ENCODE data around the gene PRICKLE4. TPM values are rescaled to one million over a fixed set of nuclear protein-coding genes. Genes with fewer than 3 reads are reported as not detected.

The PRICKLE4 gene, protein sequence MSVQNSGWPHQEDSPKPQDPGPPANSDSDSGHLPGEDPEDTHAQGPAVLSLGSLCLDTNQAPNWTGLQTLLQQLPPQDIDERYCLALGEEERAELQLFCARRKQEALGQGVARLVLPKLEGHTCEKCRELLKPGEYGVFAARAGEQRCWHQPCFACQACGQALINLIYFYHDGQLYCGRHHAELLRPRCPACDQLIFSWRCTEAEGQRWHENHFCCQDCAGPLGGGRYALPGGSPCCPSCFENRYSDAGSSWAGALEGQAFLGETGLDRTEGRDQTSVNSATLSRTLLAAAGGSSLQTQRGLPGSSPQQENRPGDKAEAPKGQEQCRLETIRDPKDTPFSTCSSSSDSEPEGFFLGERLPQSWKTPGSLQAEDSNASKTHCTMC
- total RNA-seq, result 0.65 TPM in 1 of 2 replicates, not detected in the other

DNA sequence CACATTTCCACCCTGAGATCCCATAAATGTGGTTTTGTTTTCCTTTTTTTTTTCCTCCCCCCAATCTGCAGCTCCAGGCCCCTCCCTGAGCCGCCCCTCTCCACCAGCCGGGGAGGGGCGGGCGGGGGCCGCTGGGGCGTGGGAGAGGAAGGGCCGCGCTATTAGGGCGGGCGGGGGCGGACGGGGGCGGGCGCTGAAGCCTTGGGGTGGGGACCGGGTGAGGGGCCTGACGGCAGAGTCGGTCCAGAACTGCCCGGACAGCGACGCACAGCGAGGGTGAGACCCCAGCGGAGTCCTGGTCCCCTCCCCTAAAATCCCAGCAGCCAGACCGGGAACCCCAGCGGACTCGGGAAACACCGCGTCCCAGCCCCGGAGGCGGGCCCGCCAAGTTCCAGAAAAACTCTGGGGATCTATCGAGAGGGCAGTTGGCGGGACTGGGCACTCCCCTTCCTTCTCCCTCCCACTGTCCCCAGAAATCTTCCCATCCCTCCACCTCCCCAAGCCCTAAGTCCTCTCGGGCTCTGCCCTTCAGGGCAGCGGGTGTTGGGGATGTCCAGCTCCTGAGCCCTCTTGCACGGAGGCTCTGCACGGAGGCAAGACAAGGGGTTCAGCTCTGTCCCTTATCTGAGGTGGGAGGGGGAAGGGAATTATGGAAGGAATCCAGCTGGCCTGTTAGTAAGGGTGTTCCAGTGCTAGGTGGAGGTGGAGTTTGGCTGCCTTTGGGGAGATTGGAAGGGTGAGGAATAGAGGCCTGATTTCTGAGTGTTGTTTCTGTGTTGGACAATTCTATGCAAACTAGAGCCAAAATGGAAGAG lies at the start of gene PRICKLE4:
TSS of gene PRICKLE4 (plus strand) at position 232 of the 815 bp plus-strand sequence. CDS start 2,692 bp downstream, outside the sequence.

DNA sequence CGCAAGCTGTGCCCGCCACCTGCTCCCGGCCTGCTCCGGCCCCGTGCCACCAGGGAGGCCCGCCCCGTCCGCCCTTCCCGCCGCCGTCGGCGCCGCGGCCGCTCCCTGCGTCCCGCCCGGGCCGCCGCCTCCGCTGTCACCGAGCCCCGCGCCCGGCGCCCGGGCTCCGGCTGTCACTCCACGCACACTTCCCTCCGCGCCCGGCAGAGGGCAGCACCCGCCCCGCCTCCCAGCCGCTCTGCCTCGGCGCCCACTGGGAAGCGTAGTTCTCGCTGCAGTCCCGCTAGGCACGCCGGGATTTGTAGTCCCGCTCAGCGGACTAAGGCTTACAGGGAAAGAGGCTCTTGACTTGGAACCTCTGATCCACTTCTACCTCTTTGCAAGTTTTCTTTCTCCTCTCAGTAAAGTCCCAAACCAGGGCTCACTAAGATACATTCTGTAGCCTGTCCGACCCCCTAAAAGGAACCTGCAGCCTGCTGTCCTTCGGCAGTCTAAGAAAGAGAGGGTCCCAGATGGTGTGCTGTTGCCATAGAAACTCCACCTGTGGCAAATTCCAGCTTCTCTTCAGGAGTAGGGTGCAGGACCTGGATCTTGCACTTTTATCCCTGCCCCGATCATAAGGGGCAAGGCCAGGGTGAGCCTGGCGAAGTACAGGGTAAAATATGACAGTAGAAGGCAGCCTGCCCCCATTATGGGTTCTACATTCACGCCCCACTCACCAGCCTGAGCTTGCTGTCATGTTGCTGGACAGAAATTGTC lies 45.0 kb upstream of the PRICKLE4 start, which contains the start of gene TFEB:
TSS of gene TFEB (minus strand) at position 182 of the 759 bp plus-strand sequence. CDS start 44,395 bp downstream, outside the sequence.

DNA sequence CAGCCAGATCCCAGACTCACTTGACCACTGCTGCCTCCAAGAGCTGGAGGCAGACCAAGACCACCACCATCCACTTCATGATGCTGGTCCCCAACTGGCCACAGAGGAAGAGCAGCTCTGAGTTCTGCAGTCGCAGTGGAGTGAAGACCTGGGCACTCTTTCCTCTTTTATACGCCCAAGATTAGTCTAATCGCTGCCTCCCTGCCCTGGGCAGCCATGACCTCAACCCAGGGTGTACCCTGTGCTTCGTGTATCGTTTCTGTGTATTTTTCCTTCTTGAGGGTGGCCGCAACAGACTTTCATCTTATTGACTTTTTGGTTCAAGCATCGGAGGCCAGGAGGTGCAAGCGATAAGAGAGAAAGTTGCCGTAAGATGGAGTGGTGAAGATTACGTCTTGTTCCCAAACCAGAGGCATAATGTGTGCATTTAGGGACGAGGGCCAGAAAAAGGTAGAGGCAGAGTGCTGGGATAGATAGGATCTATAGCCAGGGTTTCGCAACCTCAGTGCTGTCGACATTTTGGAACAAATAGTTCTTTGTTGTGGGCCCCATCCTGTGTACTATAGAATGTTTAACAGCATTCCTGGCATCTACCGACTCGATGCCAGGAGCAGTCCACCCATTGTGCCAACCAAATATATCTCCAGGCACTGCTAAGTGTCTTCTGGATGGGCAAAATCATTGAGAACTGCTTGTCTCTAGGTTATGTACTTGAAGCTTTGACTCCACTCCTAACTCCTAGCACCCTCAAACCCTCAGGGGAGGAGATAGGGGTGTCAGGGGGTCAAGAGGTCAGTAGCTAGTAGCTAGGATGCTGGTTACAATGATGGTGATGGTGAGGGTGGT lies 33.1 kb upstream of the PRICKLE4 start, which contains the start of gene PGC:
TSS of gene PGC (minus strand) at position 142 of the 846 bp plus-strand sequence. CDS start at position 79, 63 bp downstream.

GRCh38 chr6:41779788-41780550 lies 613 bp upstream of the PRICKLE4 start, which contains the start of gene FRS3:
FRS3 (minus strand) TSS chr6:41779900; CDS start chr6:41776987, 2,913 bp downstream.

DNA sequence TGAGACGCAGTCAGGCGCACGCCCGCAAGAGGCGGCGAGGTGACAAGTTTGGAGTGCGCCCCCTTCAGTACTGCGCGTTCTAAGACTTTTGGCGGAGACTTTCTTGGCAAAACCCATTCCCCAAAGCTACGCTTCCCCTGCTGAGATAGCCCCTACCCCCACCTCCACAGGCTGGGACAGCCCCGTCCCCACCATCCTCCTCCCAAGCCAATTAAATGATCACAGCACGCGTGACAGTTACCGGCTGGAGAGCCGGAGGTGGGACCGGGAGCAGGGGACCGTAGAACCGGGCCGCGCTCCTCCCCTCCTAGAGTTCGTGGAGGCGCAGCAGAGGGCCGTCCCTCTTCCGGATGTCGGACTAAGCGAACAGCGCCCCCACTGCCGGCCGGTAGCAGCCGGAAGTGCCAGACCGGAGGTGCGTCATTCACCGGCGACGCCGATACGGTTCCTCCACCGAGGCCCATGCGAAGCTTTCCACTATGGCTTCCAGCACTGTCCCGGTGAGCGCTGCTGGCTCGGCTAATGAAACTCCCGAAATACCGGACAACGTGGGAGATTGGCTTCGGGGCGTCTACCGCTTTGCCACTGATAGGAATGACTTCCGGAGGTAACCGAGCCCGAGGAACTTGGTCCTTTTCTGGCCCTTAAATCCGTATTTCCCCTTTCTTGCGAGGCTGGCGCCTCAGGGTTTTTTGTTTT lies 6.8 kb downstream of the PRICKLE4 start, which contains the start of gene TOMM6:
TSS of gene TOMM6 (plus strand) at position 476 of the 699 bp plus-strand sequence. CDS start at position 480, 4 bp downstream.

Small RNAs within 50 kb of the gene (small RNA-seq; reads per million reads assigned to genes)
- gene AL365205.2 (not detected), gene AL365205.3 (not detected), gene RF00393 (not detected)

Other genes starting within 250 kb of the PRICKLE4 start
- 2.5 and 3.8 TPM in 2 replicates for gene FOXP4, start 234.4 kb upstream of the PRICKLE4 start, total RNA-seq
- 4.0 and 7.8 TPM in 2 replicates for gene MDFI, start 142.3 kb upstream of the PRICKLE4 start, total RNA-seq
- gene TFEB, start 45.2 kb upstream of the PRICKLE4 start, total RNA-seq, result 4.4 and 4.5 TPM in 2 replicates
- gene PGC, start 33.4 kb upstream of the PRICKLE4 start, total RNA-seq, result not detected in 2 replicates
- 1.6 TPM in 2 replicates for gene FRS3, start 882 bp upstream of the PRICKLE4 start, total RNA-seq
- 77.0 and 93.5 TPM in 2 replicates for gene TOMM6, start 6.9 kb downstream of the PRICKLE4 start, total RNA-seq
- 3.5 and 5.1 TPM in 2 replicates for gene USP49, start 114.6 kb downstream of the PRICKLE4 start, total RNA-seq
- gene MED20, start 140.4 kb downstream of the PRICKLE4 start, total RNA-seq, result 28.6 and 34.6 TPM in 2 replicates
- gene BYSL, start 140.7 kb downstream of the PRICKLE4 start, total RNA-seq, result 9.0 and 12.3 TPM in 2 replicates
- 24.8 and 28.9 TPM in 2 replicates for gene CCND3, start 161.0 kb downstream of the PRICKLE4 start, total RNA-seq